Activated CD8-positive, alpha-beta T cell treated with anti-CD3 and anti-CD28 coated beads for 36 hours (primary cell): ENCODE results near the gene EPO. TPM values are rescaled to one million over a fixed set of nuclear protein-coding genes. Genes with fewer than 3 reads are reported as not detected.

Source experiments
- ATAC-seq: fragments of 200-7000 bp; cut with Tn5 transposase; one replicate; pipeline ENCODE4 v1.10.0; 2021; ENCODE audit warnings: mild to moderate bottlenecking, moderate library complexity
- CTCF ChIA-PET: fragments of 350-600 bp; sonication (Branson Sonifier 250); formaldehyde crosslinking; loops from one replicate; lab custom pipeline; 2021; ENCODE audit warnings: antibody characterized with exemption; lab: Charles Lee
- POLR2A ChIA-PET: fragments of 350-600 bp; sonication (Branson Sonifier 250); formaldehyde crosslinking; loops from one replicate; lab custom pipeline; 2021; ENCODE audit warnings: antibody characterized with exemption; lab: Charles Lee
- DNase-seq: peaks from one replicate; pipeline ENCODE4 v3.0.0-alpha.2; 2020
- H3K27ac Mint-ChIP-seq: one replicate; pipeline ENCODE4 v1.8.0; 2021; ENCODE audit warnings: mild to moderate bottlenecking, mixed read lengths
- H3K27me3 Mint-ChIP-seq: one replicate; pipeline ENCODE4 v1.8.0; 2021; ENCODE audit warnings: mixed read lengths
- H3K36me3 Mint-ChIP-seq: one replicate; pipeline ENCODE4 v1.8.0; 2021; ENCODE audit warnings: low read depth, mixed read lengths
- H3K4me1 Mint-ChIP-seq: one replicate; pipeline ENCODE4 v1.8.0; 2021; ENCODE audit warnings: low read depth, mixed read lengths
- H3K4me3 Mint-ChIP-seq: one replicate; pipeline ENCODE4 v1.8.0; 2021; ENCODE audit warnings: mild to moderate bottlenecking, moderate library complexity, mixed read lengths
- H3K9me3 Mint-ChIP-seq: one replicate; pipeline ENCODE4 v1.8.0; 2021; ENCODE audit warnings: mixed read lengths
- intact Hi-C: fragments of 100-400 bp; cut with micrococcal nuclease; formaldehyde crosslinking; loops from one replicate; pipeline ENCODE4 v1.10.0; 2022
- total RNA-seq, 2 experiments: library from RNA; stranded (reverse); gene quantifications; one replicate each; pipeline ENCODE4 v1.2.3, GENCODE V29; 2021
- TF ChIP-seq, protein P1 (sequence below): fragments of 200-600 bp; IDR thresholded peaks from one replicate; pipeline ENCODE4 v1.8.0; 2022; ENCODE audit warnings: antibody characterized with exemption, mild to moderate bottlenecking

EPO gene
- total RNA-seq, 2 experiments from 2014 or later = not detected

DNA sequence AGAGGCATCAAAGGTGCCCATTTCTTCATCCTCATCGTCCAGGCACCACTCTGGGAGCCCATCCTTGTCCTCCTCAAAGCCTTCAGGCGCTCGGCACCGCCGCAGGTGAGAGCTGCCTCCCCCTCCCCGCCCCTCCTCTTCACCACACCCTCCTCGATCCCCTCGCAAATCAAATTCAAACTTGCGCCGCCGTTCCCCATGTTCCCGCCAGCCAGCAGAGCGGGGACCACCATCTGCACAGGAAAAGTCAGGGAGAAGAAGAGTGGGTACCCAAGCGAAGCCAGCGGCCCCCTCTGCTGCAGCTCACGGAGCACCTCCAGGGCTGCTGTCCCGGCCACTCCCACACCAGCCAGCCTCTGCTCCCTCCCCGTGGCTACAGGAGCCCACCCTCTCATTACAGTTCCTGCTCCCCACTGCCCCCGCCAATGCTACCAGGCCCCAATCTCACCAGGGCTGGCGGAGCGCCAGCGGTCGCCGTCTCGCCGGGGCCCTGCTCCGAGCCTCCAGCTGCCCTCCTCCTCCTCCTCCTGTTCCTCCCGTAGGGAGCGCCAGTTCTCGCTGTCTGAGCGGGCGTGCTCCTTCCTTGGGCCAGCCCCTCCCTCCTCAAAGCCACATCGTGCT is 34.0 kb upstream of the EPO start:
- intact Hi-C loops = no loop called here
- POLR2A ChIA-PET = no interaction called here
- H3K27ac Mint-ChIP-seq = no peak overlapping the region
- no peak overlapping the region for H3K4me3 Mint-ChIP-seq
- no peaks in the 10 kb centered on the region for H3K27me3 Mint-ChIP-seq
- DNase-seq (no peak), ATAC-seq (no peak)
- H3K36me3 Mint-ChIP-seq = peaks cover 10% of the 10 kb centered on the region
- H3K4me1 Mint-ChIP-seq = peaks cover 38% of the 10 kb centered on the region
- TF ChIP-seq, protein P1, sequence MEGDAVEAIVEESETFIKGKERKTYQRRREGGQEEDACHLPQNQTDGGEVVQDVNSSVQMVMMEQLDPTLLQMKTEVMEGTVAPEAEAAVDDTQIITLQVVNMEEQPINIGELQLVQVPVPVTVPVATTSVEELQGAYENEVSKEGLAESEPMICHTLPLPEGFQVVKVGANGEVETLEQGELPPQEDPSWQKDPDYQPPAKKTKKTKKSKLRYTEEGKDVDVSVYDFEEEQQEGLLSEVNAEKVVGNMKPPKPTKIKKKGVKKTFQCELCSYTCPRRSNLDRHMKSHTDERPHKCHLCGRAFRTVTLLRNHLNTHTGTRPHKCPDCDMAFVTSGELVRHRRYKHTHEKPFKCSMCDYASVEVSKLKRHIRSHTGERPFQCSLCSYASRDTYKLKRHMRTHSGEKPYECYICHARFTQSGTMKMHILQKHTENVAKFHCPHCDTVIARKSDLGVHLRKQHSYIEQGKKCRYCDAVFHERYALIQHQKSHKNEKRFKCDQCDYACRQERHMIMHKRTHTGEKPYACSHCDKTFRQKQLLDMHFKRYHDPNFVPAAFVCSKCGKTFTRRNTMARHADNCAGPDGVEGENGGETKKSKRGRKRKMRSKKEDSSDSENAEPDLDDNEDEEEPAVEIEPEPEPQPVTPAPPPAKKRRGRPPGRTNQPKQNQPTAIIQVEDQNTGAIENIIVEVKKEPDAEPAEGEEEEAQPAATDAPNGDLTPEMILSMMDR = no peak
- no peaks in the 10 kb centered on the region for H3K9me3 Mint-ChIP-seq
- CTCF ChIA-PET = interaction anchor here (1.0 kb wide), 1 partner anchor 19 kb away, joined by 3 read pairs; the partner anchor contains the start of gene POP7

DNA sequence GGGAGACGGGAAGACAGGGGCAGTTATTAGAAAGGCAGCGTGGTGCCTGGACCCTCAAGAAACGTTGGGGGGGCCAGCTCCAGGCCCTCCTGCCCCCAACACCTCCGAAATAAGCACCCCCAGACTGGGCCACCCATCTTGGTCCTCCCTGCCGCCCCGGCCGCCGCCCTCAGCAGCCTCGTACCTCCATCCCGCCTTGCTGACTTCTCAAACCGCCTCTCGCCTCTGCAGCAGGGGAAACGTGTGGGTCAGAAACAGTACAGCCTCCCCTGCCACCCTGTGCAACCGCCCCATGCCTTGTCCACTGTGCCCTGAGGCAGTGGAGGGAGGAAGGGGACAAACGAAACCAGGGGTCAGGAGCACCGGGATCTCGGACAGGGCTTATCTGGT is 33.5 kb upstream of the EPO start:
- no peak overlapping the region for H3K4me3 Mint-ChIP-seq
- H3K27me3 Mint-ChIP-seq = no peaks in the 10 kb centered on the region
- H3K27ac Mint-ChIP-seq = no peak overlapping the region
- intact Hi-C loops = no loop called here
- ATAC-seq (no peak), DNase-seq (no peak)
- peaks cover 37% of the 10 kb centered on the region for H3K4me1 Mint-ChIP-seq
- CTCF ChIA-PET = interaction anchor here (1.0 kb wide), 1 partner anchor 19 kb away, joined by 3 read pairs; the partner anchor contains the start of gene POP7
- POLR2A ChIA-PET = no interaction called here
- no peaks in the 10 kb centered on the region for H3K9me3 Mint-ChIP-seq
- H3K36me3 Mint-ChIP-seq = peaks cover 11% of the 10 kb centered on the region
- TF ChIP-seq, protein P1 = no peak

DNA sequence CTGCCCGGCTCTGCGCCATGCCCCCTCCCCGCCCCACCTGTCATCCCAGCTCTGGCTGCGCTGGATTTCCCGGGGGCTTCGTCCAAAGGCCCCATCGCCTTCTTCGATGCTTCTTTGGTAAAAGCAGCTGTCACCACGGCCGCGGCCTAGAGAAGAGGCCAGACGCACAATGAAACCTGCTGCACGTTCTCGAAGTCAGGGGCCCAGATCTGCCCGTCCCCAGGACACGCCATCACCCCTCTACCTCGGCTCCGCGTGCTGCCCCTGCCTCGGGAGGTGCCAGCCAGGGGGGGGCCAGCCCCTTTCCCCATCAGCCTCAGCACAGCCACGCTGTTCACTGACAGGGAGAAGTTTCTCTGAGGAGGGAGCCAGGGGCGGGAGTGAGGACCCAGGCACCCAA is 33.0 kb upstream of the EPO start:
- CTCF ChIA-PET = interaction anchor here (10.1 kb wide), 1 partner anchor 18 kb away, joined by 162 read pairs; the partner anchor contains the start of gene POP7
- no peak overlapping the region for H3K4me3 Mint-ChIP-seq
- H3K36me3 Mint-ChIP-seq = peaks cover 12% of the 10 kb centered on the region
- POLR2A ChIA-PET = interaction anchor here (8.3 kb wide), 1 partner anchor 10 kb away, joined by 94 read pairs; no protein-coding TSS in a partner anchor
- no peak for DNase-seq
- intact Hi-C loops = no loop called here
- no peaks in the 10 kb centered on the region for H3K9me3 Mint-ChIP-seq
- no peak for ATAC-seq
- TF ChIP-seq, protein P1 = no peak
- H3K27me3 Mint-ChIP-seq = no peaks in the 10 kb centered on the region
- H3K4me1 Mint-ChIP-seq = peaks cover 37% of the 10 kb centered on the region
- no peak overlapping the region for H3K27ac Mint-ChIP-seq

DNA sequence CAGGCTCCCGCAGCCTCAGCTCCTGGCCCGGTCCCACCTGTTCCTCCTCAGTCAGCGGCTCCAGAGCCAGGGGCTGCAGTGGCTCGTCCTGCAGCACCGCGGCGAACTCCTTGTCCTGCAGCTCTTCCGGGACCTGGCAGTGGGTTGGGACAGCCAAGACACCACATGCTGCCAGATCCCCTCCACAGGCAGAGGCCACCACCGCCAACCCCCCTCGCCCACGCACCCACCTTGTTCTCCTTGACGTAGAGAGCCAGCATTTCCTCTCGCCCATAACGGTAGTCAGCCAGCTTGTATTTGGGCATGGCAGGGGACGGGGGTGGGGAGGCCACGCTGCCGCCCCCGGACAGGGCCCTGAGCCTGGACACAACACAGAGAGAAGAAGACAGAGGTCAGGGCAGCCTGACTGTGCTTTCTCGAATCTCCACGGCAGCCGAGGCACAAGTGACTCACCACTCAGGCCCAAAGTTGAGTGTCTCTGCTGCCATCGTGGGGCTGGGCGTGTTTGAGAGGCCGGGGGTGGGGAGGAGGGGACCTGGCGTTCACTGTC is 32.4 kb upstream of the EPO start:
- DNase-seq = peak; percentile 30
- TF ChIP-seq, protein P1 = no peak
- Mint-ChIP-seq H3K27me3 (no peaks in the 10 kb centered on the region), H3K27ac (no peak overlapping the region), H3K9me3 (no peaks in the 10 kb centered on the region), H3K4me3 (no peak overlapping the region), H3K4me1 (peaks cover 42% of the 10 kb centered on the region), H3K36me3 (peaks cover 14% of the 10 kb centered on the region)
- POLR2A ChIA-PET = interaction anchor here (8.3 kb wide), 1 partner anchor 10 kb away, joined by 94 read pairs; no protein-coding TSS in a partner anchor
- intact Hi-C loops = no loop called here
- CTCF ChIA-PET = interaction anchor here (10.1 kb wide), 1 partner anchor 17 kb away, joined by 162 read pairs; the partner anchor contains the start of gene POP7
- no peak for ATAC-seq
